ENCODE results near the gene SAV1.
"Not testable (repeated sequence)": the region's sequence is repeated elsewhere in the genome, so short reads cannot be mapped to it uniquely, and the experiment has no call there.

Gene SAV1

DNA sequence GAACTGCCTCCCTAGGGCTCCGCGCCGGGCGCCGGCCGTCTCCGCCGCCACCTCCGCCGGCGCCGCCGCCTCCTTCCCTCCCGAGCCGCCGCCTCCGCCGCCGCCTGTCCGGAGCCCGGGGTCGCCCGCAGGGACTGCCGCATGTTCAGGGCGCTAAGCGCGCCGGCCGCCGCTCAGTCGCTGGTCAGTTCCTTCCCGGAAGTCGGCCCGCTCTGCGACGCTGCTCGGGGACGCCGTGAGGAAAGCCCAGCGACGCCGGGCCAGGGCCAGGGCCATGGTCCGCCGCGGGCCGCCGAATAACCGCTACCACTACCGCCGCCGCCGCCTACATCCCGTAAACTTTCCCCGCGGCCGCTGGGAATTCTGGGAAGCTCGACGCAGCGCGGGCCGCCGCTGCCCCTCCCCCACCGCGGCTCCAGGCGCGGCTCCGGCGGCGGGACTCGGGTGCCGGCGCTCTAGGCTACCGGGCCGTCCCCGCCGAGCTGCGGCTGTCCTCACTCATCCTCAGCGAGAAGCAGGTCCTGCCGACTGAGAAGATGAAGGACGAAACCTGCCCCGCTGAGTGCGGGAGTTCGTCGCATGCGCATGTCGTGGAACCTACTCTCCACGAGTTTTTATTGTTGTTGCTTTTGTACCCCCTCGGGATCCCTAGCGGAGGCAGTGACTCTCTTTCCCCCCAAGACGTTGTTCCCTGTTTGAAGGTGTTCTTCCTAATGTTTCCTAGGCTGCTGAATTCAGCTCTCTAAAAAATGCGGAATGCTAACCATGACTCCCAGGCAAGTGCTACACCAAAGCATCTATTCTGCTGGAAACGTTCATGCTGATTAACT lies at the start of gene SAV1:
Gene SAV1 (minus strand): TSS at position 311 of the 830 bp plus-strand sequence. CDS start 339 bp downstream, outside the sequence.
- peak; percentile 80 for DNase-seq

DNA sequence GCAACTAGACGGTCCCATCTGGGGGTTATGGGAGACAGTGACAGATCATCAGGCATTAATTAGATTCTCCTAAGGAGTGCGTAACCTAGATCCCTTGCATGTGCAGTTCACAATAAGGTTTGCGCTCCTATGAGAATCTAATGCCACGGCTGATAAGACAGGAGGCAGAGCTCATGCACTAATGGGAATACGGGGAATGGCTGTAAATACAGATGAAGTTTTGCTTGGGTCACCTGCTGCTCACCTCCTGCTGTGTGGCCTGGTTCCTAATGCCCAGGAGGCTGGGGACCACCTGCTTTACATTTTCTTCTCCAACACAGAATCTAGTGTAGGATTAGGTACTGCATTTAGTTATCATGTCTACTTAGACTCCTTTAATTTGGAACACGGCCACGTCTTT lies 49.7 kb upstream of the SAV1 start:
- DNase-seq = no peak

DNA sequence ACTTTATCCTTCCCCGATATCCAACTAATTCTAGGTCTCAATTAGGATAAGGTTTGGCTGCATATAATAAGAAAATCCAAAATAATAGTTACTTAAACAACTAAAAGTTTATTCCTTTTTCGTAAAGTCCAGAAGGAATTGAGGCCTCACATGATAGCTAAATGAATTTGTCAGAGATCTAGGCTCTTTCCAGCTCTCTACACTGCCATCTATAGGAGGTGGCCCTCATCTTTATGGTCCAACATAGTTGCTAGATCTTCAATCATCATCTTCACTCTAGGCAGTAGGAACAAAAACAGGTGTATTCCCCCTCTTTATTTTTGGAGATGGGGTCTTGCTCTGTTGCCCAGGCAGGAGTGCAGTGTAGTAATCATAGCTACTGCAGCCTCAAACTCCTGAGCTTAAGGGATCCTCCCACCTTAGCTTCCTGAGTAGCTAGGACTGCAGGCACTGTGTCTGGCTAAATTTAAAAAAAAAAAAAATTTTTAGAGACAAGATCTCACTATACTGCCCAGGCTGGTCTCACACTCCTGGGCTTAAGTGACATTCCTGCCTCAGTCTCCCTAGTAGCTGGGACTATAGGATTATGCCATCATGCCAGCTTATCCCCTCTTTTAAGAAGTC lies 46.5 kb upstream of the SAV1 start:
- DNase-seq = no peak

DNA sequence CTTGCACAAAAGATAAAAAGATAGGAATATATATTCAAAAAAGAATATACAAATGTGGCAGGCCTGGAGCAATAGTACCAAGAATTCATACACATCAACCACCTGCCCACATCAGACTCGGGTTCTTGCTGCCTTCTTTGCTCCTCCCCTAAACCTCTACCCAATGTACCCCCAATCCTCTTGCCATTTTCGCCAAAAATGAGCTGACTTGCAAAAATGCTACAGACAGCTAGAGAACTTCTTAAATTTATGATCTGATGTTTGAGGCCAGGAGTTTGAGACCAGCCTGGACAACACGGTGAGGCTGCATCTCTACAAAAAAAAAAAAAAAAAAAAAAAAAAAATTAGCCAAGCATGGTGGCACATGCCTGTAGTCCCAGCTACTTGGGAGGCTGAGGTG lies 42.9 kb upstream of the SAV1 start:
- no peak for DNase-seq

DNA sequence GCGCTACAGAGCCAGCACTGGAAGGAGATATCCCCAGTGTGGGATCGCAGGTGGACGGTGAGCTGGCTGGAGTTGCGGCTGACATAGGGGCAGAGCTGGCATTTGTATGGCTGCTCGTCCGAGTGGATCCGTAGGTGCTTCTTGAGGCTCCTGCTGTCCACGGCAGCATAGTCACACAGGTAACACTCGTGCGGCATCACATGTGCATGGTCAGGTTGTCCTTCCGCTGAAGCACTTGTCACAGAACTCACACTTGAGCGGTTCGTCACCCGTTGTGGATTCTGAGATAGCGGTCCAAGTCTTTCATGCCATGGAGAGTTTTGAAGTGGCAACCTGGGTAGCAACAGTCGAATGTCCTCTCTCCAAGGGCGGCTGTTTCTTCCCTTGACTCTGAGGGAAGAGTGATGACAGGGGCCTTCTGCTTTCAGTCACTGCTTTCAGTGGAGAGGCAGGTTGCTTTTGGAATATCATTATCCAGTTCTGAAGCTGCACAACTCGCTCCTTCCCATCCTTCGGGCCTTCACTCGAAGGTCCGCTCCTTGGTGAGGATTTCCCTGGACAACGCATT lies 37.0 kb upstream of the SAV1 start:
- DNase-seq = no peak

DNA sequence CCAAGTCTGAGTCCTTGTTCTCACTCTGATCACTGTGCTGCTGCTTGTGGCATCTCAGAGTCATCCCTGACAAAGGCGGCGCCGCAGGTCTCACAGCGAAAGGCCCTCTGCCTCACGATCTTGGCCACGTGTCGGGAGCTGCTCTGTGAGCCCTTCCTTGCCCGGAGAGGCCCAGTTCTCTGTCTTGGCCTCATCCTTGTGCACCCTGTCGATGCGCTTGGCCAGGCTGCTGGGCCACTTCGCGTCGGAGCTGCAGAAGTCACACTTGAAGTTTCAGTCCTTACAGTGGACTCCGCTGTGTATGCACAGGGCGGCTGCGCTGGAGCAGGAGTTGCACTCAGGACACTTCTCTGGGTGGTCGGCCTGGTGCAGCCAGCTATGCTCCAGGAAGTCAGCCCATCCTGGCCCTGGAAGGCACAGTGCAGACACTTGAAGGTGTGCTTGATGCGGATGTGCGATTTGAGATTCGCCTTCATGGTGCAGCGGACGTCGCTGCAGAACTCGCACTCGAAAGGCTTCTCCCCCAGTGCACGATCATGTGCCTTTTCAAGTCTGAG lies 36.4 kb upstream of the SAV1 start:
- no peak for DNase-seq

DNA sequence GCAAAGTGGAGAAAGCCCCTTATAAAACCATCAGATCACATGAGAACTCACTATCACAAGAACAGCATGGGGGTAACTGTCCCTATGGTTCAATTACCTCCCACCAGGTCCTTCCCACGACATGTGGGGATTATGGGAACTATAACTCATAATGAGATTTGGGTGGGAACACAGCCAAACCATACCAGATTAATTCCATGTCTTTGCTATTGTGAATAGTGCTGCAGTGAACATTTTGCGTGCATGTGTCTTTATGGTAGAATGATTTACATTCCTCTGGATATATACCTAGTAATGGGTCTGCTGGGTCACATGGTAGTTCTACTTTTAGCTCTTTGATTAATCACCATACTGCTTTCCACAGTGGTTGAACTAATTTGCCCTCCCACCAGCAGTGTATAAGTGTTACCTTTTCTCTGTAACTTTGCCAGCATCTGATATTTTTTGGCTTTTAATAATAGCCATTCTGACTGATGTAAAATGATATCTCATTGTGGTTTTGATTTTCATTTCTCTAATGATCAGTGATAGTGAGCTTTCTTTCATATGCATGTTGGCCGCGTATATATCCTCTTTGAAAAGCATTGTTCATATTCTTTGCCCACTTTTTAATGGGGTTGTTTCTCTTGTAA lies 29.7 kb upstream of the SAV1 start:
- no peak for DNase-seq

DNA sequence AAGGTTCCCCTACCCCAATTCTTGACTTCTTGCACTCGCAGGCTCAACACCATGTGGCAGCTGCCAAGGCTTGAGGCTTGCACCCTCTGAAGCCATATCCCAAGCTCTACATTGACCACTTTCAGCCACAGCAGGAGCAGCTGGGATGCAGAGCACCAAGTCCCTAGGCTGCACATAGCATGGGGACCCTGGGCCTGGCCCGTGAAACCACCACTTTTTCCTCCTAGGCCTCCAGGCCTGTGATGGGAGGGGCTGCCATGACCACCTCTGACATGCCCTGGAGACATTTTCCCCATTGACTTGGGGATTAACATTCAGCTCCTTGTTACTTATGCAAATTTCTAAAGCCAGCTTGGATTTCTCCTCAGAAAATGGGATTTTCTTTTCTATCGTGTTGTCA lies 26.2 kb upstream of the SAV1 start:
- DNase-seq = not testable (repeated sequence)

DNA sequence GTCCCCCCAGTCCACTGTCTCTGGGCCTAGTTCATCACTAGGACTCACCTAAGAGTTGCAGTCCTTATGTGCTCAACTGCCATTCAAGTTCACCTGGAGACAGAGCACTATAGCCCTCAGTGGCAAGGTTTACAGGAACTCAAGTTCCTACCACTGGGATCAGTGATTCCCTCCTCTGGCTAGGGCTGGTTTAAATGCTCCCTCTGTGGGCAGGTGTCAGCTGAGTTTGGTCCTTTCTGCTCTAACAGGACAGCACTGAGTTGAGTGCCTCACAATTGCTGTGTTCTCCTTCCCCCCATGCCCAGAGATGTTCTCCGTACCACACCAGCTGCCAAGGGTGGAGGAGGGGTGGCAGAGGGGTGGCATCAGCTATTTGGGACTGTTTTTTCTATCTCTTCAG lies 20.8 kb upstream of the SAV1 start:
- DNase-seq = no peak

DNA sequence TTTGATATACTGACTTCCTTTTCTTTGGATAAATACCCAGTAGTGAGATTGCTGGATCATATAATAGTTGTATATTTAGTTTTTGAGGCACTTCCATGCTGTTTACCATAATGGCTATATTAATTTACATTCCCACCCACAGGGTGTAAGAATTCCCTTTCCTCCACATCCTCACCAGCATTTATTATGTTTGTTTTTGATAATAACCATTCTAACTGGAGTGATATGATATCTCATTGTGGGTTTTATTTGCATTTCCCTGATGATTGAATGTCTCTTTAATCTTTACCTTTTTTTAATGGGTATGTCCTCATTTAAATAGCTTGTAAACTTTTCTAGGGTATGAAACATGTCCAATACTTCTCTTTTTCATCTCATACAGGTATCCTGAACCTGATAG lies 11.6 kb upstream of the SAV1 start:
- no peak for DNase-seq

DNA sequence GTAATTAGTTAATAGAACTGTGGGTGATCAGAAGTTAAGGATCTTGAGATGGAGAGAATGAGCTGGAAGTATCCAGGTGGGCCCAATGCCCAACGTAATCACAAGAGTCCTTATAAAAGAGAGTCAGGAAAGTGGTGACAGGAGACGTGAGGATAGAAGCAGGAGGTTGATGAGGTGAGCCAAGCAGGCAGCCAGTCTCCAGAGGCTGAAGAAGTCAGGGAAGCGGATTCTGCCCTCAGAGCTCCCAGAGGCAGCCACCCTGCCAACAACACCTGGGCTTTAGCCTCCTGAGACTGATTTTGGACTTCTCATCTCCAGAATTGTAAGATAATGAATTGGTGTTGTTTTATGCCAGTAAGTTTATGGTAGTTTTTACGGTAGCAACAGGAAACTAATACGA lies 10.1 kb upstream of the SAV1 start:
- DNase-seq = peak; percentile 19

DNA sequence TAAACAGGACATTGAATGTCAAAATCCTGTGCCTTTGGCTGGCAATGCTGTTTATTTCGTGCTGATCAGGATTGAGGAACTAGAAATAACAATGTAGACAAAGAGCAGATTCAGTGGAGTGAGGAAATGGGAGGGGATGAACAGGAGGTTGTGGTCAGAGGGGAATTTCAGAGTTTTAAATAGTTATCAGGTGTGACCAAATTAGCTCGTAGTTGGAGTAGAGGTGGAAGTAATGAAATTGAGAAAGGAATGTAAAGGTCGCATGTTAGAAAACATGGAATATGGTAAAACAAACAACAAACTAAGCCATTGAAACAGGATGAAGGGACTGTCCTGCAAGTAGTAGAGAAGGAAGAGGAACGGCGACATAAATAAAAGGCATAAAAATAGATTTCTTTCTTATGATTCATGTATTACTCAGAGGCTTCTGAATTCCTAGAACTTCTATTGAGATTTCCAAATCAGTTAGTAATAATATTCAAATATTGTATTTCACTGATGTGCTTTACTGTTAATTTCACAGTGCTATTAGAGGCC lies 9.5 kb upstream of the SAV1 start:
- DNase-seq = no peak

DNA sequence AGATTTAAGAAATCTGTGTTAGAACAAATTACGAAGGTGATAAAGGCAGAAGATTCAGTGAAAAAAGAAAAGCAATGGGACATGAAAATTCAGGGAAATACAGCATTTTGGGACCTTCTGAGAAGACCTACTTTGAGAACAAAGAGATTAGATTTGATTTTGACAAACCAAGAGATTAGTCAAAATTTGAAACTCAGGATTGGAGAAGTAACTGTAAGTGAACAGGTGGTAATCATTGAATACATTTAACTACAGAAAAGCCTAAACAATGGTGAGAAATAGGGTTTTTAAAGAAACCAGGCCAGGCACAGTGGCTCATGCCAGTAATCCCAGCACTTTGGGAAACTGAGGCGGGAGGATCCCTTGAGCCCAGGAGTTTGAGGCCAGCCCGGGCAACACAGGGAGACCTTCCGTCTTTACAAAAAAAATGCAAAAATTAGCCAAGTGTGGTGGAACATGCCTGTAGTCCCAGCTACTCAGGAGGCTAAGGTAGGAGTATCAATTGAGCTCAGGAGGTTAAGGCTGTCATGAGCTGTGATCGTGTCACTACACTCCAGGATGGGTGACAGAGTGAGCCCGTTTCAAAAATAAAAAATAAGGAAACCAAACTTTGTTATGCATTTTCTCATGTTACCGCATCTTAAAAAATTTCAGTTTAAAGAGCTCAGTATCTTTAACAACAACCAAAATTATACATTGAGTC lies 8.9 kb upstream of the SAV1 start:
- no peak for DNase-seq

DNA sequence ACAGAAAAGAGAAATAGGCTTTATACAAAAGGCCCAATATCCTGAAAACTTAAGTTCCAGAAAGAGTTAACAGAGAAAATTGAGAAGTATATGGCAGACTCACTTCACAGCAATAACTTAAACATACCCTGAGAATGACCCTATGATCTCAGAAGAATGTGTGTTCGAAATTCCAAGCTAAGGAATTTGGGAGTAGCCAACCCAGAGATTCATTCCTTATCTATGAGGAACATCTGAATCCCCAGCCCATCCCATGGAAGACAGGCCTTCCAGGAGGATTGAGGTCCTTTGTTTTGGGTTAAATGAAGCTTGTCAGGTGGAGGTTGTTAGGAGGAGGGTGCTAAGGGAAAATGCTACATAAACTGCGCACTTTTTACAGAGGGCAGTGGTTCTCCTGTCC lies 7.5 kb upstream of the SAV1 start:
- DNase-seq = no peak

DNA sequence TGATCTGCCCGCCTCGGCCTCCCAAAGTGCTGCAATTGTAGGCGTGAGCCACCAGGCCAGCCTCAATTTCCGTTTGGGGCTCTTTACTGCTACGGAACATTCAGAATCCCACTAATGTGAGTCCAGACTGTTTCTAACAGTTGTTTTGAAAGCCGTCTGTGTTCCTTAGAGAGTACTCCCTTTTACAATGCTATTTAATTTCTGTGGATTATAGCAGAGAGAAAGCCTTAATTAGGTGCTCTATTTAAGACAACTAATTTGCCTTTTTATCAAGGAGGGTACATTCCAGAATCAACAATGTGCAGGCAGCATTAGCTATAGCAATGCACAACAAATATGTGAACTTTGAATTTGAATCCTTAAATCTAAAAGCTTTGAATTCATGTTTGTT lies 2.8 kb upstream of the SAV1 start:
- DNase-seq = no peak

DNA sequence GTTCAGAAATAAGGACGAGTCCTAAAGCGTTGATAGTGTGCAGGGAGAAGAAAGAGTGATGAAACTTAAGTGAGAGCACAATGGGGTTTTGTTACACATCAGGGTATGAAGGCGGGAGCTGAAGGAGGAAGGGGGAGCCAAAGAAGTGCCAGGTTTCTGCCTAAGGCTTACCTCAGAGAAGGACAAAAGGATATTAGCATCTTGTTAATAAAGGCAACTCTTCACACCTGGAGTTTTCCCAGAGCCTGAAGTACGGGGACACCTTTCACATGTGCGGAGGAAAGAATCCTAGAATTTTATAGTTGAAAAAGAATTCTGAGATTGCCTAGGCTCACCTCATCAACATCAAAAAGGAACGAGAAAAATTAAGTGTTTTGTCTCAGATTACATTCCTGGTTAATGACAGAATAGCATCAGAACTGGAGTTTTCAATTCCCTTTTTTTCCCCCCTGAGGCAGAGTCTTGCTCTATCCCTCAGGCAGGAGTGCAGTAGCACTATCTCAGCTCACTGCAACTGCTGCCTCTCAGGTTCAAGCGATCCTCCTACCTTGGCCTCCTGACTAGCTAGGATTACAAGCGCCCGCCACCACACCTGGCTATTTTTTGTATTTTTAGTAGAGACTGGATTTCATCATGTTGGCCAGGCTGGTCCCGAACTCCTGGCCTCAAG lies 2.2 kb upstream of the SAV1 start:
- DNase-seq = no peak

DNA sequence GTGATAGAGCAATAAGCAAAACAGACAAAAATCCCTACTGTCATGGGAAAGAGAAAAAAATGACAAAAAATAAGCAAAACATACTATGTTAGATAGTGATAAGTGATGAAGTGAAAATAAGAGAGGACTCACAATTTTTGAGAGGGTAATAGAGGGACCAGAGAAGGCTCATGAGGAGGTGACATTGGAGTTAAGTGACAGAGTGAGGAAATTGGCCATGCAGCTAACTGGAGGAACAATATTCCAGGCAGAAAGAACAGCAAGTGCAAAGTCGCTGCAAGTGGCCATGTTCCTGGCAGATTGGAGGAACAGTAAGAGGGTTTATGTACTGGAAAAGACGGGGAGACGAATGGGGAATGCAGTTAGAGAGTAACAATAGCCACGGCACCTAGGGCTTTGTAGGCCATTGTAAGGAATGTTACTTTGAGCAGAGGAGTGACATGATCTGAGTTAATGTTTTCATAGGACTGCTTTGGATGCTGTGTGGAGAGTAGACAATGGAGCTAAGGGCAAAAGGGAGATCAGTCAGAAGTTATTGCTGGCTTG lies 1.4 kb upstream of the SAV1 start:
- no peak for DNase-seq

DNA sequence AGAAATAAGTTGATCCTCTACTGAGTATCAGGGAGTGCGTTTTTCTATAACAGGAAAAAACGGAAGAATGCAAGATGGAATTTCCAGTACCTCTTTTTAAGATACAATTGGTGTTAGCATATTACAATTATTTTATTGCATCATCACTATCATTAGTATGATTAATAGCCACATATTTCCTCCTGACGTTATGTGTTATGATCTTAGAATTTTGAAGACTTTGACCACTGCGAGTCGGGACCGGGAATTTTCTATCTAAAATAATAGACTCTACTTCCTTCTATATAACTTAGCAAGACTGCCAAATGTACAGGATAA lies 679 bp upstream of the SAV1 start:
- no peak for DNase-seq

DNA sequence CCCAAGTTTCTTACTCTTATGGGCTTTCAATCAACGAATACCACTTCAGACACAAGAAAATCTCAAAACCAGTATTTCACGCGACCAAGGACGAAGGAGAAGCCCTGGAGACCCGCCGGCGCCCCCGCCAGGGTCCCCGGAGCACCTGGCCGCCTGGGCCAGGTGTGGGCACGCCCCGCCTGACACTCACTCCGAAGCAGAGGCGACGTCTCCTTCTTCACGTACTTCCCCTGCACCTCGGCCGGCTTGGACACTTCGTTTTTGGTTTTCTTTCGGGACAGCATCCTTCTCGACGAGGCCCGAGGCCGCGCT lies 466 bp downstream of the SAV1 start:
- peak; percentile 32 for DNase-seq

DNA sequence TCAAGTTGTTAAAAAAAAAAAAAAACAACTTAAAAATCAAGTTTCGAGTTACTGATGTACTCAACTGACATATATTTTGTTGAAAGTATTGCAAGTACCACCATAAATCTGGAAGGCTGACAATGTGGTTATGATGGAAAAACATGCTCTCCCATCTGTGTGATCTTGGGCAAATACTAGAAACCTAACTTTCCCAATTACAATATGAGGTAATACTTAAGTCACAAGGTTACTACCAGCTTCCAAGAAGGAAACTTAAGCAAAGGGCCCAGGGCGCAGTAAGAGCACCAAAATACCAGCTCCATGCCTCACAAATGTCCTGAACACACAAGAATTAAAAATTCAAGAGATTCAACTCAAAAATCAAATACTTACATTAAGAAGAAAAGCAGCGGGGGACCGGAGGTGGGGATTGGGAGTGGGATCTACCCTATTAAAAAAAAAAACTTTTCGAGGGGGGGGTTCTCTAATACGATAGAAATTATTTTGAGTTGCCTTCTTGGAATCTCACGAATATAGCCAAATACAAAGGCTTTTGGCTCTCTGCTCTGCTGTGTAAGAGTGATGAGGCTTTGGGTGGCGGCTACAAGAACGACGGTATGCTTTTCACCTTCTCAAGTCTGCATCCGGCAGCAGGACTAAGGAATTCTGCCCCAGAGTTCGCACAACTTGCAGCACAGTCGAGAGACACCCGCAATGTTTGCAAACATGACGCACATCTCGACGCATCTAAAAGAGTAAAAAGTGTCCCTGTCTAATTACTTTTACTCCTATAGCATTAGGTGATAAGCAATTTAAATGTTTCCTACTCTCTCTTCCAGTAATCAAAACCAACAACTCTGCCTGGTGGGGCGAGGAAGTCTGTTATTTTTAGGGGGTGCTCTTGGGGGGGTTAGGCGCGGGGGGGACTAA lies 1.1 kb downstream of the SAV1 start:
- DNase-seq = peak; percentile 23

DNA sequence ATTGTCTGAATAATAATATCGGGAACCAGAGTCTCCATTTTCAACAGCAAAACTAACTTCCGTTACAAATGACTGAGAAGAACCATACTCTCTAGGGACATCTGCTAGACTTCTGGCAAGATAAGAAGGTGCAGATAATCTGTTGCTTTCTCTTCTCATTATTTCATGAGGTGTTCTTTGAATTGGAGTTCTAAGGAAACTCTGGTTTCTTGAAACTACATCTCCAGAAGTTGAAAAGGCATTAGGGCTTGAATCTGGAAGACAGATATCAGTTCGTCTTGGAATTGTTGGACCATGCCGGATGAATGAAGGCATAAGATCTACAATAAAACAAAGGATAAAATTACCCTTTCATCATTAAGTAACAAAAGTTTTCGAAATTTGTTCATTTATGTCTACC lies 2.8 kb downstream of the SAV1 start:
- not testable (repeated sequence) for DNase-seq
